ENCODE measurements around the gene ANKLE1. TPM values are rescaled to one million over a fixed set of nuclear protein-coding genes. Genes with fewer than 3 reads are reported as not detected.

The ANKLE1 gene
- total and polyA plus RNA-seq, 10 of the 15 experiments (the other 5 are each of a cell fraction or from before 2014, with no cell fraction given), result 2.2 to 17.9 (median 10.9) TPM

GRCh38 chr19:17305517-17306284 lies 24.0 kb downstream of the ANKLE1 start, which contains the start of gene MRPL34 (continued):
- TF ChIP-seq ZNF687 (IDR thresholded peaks at IDR 0.05), result peak; percentile 66
- TF ChIP-seq POU2F2 (IDR thresholded peaks at IDR 0.05; ENCODE audit: borderline replicate concordance, low read depth, low read length), result 0 out of 3 replicates have a peak, but pooled peaks have one; percentile 19
- TF ChIP-seq HDAC6 (IDR thresholded peaks at IDR 0.05; ENCODE audit: unreplicated experiment), result no peak
- TF ChIP-seq CBFB (IDR thresholded peaks at IDR 0.05; ENCODE audit: low read depth), result no peak
- TF ChIP-seq TBL1XR1 (IDR thresholded peaks at IDR 0.05; ENCODE audit: low read depth, low read length), result no peak
- peak; percentile 84 for TF ChIP-seq PKNOX1 (IDR thresholded peaks at IDR 0.05)
- TF ChIP-seq EED (IDR thresholded peaks at IDR 0.05; ENCODE audit: low read depth), result 0 out of 2 replicates have a peak, but pooled peaks have one; percentile 57
- TF ChIP-seq HDAC2 (IDR thresholded peaks at IDR 0.05), result no peak
- peak; percentile 57; the same call in 1 of the 2 replicates for TF ChIP-seq BACH1 (IDR thresholded peaks at IDR 0.05; ENCODE audit: borderline replicate concordance)
- TF ChIP-seq YBX1 (IDR thresholded peaks at IDR 0.05), result no peak
- TF ChIP-seq BHLHE40 (IDR thresholded peaks at IDR 0.05; ENCODE audit: borderline replicate concordance in 1 of 2, low read depth in 2 of 2, low read length in 1 of 2), result peak; percentile 4 to 80; a peak in 2 of 4 replicates
- TF ChIP-seq POLR2AphosphoS5 (IDR thresholded peaks at IDR 0.05; ENCODE audit: low read length), result peak; percentile 56
- TF ChIP-seq SIN3A (IDR thresholded peaks at IDR 0.05; ENCODE audit: low read depth, low read length), result peak; percentile 76
- TF ChIP-seq CTCF (IDR thresholded peaks at IDR 0.05 in 2 of 3, conservative IDR thresholded peaks at IDR 0.05 in 1 of 3; ENCODE audit: control insufficient read depth in 2 of 3, extremely low read depth in 1 of 3, insufficient read depth in 1 of 3, low read depth in 3 of 3, low read length in 3 of 3), result peak; percentile 78 to 91 (median 80); a peak in 5 of 6 replicates
- 0 out of 2 replicates have a peak, but pooled peaks have one; percentile 65 for TF ChIP-seq ZNF207 (IDR thresholded peaks at IDR 0.05; ENCODE audit: borderline replicate concordance)
- peak; percentile 36; the same call in 1 of the 2 replicates for TF ChIP-seq RAD21 (IDR thresholded peaks at IDR 0.05; ENCODE audit: insufficient read depth, low read depth, low read length)
- peak; percentile 51; the same call in 1 of the 2 replicates for TF ChIP-seq ZNF217 (IDR thresholded peaks at IDR 0.05)
- peak; percentile 100 for TF ChIP-seq TCF3 (IDR thresholded peaks at IDR 0.05; ENCODE audit: borderline replicate concordance, insufficient read depth, low read depth, low read length)
- peak; percentile 89 for TF ChIP-seq NR2F1 (conservative IDR thresholded peaks at IDR 0.05)
- TF ChIP-seq STAT1 (conservative IDR thresholded peaks at IDR 0.05), result 0 out of 2 replicates have a peak, but pooled peaks have one; percentile 43
- TF ChIP-seq MAX (IDR thresholded peaks at IDR 0.05; ENCODE audit: low read depth, low read length), result no peak; the same call in 1 of the 2 replicates

Measured in GM12878 (cell line).